HG03196 (cell line): ENCODE data around the gene RASD2.

ENCODE experiments used
- ATAC-seq: cut with Tn5 transposase; IDR thresholded peaks from one replicate; pipeline ENCODE4 v1.9.1; 2021; ENCODE audit not compliant: unreplicated experiment

RASD2 gene

DNA sequence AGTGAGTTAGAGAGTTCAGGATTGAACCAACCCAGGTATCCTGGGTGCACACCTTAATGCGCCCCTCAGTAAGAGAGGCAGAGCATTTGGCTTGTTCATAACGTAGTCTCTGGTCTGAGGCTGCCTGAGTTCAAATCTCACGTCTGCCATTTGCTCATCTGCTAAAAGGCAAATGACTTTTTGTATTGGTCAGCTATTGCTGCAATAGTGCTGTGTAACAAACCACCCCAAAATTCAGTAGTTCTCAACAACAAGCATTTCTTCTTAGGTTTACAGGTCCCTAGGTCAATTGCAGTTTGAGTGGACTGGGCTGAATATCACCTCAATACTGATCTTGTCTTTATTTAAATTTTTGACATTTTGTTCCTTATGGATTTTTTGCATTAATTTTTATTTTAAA is 18.1 kb downstream of the RASD2 start:
- no peak for ATAC-seq

DNA sequence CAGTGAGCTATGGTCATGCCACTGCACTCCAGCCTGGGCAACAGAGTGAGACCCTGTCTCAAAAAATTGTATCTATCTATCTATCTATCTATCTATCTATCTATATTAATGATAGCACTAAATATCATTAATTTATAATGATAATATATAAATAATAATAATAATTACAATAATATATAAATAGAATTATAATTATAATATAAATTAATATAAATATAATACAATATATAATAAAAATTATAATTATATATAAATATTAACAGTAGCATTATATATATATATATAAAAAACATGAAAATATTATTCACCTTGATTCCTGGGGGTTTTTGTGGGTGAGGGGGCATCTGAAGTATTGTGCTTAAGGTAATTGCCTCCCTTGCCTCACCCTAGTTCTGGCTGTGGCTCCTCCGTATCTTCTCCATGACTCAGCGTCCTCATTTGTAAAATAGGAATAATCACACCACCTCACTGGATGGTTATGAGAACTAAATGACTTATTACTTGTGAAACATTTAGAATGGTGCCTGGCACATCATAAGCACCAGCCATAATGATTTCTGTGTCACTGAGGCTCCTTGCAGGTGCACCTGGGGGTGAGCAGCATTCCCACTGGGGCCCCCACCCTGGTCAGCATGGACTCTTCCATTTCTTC is 18.8 kb downstream of the RASD2 start:
- no peak for ATAC-seq

DNA sequence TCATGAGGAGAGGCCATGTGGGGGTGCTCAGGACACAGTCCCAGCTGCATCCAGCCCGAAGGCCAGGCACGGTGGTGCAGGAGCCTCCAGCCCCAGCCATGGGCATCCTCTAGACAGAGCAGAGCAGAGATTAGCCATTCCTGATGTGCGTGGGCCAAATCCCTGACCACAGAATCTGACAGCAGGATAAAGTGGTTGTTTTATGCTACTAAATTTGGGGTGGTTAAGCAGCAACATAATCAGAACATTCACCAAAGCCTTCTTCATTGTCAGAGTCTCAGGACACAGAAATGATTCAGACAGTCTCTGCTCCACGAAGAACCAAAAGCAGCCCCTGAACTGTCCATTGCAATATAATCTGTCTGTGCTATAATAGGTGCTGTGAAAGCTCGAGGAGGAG is 19.7 kb downstream of the RASD2 start:
- ATAC-seq = no peak

DNA sequence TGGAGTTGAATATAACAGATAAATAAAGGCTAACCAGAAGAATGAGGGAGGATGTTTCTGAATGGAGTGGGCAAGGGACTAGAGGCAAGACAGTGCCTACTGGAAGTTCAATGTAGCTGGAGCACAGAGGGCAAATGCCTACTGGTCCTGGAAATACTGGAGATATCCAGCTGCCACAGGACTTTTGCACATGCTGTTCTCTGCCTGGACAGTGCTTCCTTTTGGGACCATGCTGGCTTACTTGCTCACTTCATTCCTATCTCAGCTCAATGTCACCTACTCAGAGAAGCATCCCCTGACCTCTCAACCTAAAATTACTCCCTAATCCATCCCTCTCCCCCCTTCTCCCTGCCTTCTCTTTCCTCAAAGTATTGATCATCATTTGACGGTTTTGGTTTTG is 20.2 kb downstream of the RASD2 start:
- no peak for ATAC-seq

DNA sequence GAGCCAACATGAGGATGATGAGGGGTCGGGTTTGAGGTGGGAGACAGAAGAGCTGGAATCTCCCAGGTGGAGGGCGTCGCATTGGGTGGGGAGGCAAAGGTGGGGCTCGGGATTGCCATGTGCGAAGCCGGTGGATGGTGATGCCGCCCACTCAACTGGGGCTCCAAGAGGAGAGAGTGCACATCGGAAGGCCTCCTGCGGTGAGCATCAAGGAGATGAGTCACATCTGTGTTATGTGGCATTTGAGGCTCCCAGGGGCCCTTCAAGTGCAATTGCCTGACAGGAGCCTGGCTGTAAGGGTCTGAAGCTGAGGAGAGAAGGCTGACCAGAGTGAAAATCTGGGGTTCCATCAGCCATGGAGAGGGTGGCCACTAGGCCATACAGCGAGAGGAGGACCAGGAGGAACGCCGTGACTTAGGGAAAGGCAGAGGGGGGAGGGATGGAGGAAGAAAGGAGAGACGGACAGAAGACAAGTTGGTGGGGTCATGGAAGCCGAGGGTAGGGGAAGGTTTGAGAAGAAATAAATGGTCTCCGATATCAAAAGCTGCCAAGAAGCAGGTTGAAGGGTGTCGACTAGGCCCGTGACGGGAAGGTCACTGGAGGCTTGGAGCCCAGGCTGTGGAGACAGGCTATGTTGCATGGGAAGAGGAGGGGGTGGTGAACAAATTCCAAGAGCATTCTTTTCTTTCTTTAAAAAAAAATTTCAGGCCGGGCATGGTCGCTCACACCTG is 21.3 kb downstream of the RASD2 start:
- ATAC-seq = no peak

DNA sequence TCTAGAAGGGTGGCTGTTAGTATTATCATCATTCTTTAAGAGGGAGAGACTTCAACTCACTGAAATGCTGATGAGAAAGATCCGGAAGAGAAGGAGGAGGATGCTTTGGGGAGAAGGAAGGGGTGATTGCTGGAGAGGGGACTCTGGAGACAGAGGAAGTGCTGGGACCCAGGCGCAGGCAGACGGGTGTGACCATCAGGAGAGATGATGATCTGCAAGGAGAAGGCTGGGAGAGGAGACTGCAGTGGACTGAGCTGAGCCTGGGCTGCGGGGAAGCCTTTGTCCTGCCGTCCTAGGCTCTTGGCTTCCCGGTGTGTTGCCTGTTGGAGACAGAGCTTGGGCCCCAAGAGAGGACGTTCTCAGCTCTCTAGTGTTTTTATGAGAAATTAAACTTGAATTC is 22.6 kb downstream of the RASD2 start:
- ATAC-seq = no peak

DNA sequence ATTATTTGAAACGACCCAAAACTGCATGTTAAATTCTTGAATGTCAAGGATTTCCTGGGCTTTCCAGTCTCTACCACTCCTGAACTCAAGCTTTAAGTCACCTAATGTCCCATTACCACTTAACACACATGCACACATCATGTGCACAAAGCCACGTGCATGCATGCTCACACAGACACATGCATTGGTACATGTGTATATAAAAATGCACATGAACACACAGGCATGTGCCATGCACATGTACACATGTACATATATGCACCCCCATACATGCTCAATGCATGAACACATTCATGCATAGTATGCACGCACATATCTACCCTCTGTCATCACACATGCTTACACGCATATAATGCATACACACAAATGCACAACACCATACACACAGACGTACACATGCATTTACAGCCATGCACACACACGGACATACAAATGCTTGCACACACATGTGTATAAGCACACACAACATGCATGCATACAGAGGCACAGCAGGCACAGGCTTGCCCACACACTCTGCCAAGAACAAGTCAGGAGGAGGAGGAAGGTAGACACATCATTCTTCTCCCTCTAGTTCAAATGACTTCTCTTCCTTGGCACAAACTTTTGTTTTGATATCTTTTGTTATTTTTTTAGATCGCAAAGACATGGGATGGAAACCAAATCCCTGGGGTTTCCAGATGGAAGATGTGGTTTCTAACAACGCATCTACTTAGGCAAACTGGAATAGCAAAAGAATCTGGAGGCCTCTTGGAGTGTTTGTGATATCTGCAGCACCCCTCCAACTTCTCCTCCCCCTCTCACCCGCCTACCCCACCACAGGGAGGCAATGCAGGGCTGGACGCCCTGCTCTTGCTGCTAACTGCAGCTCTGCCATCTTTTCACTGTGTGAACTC is 24.6 kb downstream of the RASD2 start:
- ATAC-seq = no peak

DNA sequence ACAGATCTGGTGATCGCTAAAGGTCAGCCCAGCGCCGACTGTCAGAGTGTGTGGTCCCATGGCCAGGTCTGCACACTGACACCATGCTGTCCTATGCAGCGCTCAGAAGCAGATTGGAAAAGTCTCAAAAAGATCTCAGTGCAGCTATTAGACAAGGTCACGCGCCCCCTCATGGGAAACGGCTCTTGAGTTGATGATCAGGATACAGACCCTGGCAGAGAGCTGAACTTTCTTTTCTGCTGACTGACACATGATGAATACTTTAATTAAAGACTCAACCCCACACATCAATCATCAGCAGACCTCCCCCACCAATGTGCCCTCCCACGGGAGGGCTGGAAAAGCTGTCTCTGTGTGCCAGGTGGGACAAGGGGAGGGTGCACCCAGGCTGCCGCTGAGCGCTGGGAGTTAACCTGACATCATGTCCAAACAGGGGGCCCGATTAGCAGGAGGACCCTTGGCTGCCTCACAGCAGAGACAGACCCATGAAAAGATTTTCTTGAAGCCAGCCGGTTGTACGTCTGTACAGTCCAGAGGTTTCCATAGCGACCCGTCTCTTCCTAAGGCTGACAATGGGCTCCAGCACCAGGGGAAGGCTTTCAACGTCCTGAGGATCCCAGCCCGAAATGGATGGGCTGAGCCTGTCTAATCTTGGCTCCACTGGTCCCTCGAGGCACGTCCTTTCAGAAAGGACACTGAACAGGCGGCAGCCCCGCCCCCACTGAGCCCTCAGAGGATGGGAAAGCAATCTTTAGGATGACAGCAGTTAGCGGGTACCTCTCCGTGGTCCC is 26.9 kb downstream of the RASD2 start:
- ATAC-seq = no peak

DNA sequence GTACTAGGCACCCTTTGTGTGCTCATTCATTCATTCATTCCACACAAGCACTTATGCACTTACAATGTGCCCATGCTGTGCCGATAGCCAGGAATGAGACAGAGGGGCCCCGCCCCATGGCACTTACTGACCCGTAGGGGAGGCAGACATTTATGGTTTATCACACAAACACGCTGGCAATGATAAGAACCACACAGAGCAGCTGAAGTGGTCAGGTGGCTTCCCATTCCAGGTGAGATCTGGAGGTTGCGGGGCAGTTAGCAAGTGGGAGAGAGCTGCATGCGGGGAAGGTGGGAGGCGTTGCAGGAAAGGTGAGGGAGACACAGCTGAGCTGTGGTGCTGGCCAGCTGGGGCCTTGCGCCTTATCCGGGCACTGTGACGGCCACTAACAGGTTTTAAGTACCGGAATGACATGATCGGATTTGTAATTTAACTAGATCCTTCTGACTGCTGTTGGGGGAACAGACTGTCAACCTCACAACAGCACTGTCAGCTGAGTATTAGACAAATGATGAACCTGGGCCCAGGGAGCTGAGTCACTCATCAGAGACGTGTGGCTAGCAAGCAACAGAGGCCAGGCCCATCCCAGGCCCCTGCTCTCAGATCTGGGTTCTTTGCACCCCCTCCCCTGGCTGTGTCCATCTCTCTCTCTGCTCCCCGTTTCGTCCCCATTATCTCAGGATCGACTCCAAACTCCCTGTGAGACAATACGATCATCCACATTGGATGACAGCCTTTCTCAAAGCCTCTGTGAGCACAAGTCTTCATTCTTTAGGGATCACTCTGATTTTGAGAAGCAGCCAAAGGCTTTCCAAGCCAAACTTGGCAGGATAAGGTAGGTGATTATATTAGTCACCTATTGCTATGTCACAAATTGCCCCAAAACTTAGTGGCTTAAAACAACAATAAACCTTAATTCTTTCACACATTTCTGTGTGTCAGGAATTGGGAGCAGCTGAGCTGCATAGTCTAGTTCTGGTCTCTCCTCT is 28.4 kb downstream of the RASD2 start:
- ATAC-seq = no peak

DNA sequence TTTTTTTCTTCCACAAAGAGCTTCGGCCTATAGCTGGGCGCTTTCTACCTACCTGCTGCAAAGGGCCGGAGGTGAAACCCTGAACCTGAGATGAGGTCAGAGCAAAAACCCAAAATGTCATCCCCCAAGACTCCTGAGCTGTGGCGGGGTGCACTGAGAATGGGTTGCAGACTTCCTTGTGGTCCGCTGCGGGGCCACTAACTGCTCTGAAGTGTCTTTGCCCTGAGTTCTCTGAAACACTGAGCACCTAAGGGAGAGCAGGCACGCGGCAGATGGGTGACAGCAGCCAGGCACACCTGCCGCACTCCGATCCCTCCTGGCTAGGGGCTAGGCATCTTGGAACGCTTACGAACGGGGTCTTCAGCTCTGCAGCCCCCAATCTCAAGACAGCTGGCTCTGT is 29.3 kb downstream of the RASD2 start:
- ATAC-seq = no peak

DNA sequence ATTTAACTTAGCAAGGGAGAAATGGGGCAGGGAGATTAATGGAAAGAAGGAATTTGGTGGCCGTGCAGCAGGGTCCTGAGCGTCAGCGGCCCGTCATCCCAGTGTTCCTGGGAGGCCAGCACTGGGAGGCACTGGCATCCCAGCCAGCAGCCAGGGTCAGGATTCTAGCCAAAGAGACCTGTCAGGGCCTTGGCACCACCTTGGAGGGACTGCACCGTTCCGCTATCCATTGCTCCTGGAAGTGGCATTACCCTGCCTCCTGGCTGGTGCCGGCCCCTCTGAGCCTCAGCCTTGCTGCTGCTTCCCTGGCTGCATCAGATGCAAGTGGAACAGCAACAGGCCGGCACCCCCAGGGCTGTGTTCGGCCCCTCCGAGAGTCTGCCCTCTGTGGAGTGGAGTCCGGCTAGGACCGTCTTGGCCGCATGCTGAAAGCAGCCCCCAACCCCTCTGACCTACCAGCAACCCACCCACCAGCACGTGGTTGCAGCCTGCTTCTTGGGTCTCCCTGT is 30.1 kb downstream of the RASD2 start:
- no peak for ATAC-seq

DNA sequence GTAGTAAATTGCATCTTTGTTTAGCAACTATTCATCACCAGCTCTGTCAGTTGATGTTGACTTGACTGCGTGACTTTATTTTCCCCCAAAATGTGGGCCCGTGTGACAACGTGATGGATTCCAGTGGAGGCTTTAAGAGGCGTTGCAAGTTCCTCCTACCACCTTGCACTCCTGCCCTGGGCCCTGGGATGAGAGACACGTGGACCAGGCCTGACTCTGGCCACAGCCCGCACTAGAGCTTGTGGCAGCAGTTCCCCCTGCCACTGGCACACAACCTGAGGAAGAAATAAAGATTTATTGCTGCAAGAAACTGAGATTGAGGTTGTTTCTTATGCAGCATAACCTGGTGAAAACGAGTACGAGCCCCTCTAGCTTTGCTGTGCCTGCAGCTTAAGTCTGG is 31.9 kb downstream of the RASD2 start:
- no peak for ATAC-seq

DNA sequence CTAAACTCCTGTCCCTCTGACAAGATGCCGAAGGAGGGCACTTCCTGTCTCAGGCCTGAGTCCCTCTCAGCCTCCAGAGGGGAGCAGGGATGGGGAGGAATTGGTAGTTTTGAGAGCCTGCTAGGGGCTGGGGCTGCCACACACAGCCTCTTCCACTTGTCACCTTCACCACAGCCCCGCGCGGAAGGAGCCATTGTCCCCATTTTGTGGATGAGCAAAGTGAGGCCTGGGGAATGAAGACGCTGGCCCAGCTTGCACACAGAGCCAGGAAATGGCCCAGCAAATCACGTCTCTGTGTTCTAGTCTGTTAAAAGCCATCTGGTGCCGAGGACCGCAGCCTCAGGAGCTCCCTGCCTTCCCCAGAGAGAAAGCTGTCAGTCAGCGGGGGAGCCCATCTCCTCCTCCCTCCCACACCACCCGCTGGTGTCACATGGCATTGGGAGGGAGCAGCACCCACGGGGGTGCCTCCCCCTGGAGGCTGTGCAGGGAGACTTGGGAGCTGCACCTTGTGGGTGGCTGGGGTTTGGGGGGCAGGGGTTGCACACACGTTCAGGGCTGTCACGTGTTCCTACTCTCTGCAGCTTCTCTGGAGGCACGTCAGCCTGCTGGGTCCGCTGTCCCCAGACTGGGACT is 34.6 kb downstream of the RASD2 start:
- ATAC-seq = no peak

DNA sequence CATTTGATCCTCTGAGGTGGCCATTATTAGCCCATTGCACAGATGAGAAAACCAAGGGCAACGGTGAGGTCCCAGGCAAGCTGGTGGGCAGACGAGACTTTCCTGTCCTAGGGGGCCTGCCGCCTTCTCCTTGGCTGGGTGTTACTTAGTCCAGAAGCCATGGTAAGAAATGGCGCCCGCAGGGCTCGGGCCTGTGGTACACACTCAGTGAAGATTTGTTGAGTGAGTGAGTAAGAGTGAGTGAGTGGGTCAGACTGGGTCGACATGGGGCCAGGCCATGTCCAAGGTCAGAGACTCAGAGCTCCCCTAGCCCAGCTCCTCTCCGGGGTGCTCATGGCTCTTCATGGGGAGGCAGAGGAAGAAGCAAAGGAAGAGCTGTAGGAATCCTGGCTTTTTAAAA is 36.0 kb downstream of the RASD2 start:
- ATAC-seq = no peak

DNA sequence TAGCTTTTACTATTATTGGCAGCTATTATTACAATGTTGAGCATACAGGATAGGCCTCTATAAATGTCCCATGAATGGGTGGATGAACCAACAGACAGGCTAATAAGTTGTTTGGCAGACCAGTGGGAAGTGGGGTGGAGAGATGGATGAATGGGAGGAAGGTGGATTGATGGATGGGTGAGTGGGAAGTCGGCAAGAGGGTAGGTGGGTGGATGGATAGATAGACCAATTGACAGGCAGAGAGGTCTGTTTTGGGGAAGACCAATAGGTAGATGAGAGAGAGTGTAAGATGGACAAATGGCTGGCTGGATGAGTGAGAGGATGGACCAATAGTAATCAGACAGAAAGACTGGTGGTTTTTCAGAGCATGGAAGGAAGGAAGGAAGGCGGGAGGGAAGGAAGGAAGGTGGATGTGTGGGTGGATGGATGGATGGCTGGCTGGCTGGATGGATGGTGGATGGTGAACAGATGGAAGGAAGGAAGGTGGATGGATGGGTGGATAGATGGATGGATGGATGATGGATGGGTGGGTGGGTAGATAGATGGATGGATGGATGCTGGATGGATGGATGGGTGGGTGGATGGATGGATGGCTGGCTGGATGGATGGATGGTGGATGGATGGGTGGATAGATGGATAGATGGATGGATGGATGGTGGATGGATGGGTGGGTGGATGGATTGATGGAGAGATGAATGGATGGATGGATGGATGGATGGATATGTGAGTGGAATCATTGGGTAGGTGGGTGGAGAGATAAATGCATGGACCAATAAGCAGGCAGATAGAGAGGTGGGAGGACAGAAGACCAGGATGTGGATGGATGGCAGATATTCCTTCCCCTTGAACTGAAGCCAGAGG is 37.4 kb downstream of the RASD2 start:
- no peak for ATAC-seq

DNA sequence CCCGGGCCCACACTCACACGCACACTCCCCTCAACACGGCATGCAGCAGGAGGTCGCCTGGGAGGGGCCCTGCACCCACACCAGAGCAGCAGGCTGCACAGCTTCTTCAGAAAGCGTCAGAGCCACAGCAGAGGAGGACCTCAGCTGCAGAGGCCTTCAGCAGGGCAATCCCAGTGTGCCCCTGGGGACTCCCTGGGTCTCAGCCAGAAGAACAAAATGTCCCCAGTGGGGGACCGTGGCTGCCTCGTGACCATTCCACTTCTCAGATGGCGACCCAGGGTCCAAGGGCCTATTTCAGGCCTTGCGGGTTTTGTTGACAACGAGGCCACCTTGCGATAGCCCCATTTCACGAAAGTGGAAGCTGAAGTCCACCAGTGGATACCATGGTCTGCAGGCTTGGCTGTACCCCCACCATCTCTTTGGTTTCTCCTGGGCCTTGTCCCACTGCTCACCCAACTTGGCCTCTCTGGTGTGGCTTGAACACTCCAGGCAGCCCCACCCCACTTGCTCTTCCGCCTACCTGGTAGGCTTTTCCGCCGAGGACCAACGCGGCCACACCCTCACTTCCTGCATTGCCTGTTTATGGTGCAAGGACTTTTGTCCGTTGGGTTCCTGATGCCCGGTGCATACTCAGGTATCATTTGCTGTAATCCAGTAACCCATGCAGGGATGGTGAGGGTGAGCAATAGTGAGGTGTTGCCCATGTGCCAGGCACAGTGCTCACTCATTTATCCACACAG is 38.4 kb downstream of the RASD2 start:
- ATAC-seq = no peak

DNA sequence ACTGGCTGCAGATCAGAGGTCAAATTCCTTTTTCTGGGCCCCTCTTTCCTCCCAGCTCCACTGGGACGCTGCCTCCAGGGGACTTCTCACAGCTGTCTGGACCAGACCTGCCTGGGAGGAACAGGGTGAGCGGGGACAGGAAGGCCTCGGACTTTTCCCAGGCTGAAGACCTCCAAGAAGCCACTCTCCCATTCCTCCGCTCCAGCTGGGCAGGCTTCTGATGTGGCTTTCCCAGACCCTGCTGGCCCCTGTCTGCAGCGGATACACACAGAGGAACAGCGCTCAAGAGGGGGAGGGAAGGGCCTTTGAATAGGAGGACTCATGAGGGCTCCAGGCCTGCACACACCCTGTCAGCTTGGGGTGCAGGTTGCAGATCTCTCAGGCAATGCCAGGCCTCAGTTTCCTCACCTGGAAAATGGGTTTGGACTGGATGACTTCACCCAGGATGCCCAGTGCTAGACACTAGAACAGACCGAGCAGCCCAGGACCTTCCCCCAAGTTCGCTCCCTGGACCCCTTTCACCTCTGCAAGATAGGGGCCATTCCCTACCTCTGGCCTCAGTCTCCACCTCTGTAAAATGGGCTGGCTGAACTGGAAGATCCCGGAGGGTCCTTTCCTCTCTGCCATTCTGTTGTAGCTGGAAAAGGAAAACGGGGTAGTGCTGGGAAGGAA is 39.9 kb downstream of the RASD2 start:
- ATAC-seq = no peak
